ENCODE results near the gene ZBTB16.

Gene ZBTB16

GRCh38 chr11:114166362-114166761 is 106.9 kb downstream of the ZBTB16 start:
- no peak for TF ChIP-seq CTCF (conservative IDR thresholded peaks at IDR 0.05; ENCODE audit: low read depth, low read length)
- no peak overlapping the region for H3K4me3 ChIP-seq (ENCODE audit: low read depth, low read length)

GRCh38 chr11:114166897-114167323 is 107.4 kb downstream of the ZBTB16 start:
- no peak for TF ChIP-seq CTCF (conservative IDR thresholded peaks at IDR 0.05; ENCODE audit: low read depth, low read length)
- DNase-seq (ENCODE audit: low read depth) = peak; percentile 93
- no peak overlapping the region for H3K4me3 ChIP-seq (ENCODE audit: low read depth, low read length)

More at GRCh38 chr11:114166362-114166761, 106.9 kb downstream of the ZBTB16 start:
- no peak for DNase-seq (ENCODE audit: low read depth)

- no peak for TF ChIP-seq CTCF (conservative IDR thresholded peaks at IDR 0.05; ENCODE audit: low read depth, low read length)
- H3K4me3 ChIP-seq (ENCODE audit: low read depth, low read length) = no peak overlapping the region
Observed at GRCh38 chr11:114167355-114167754, 107.8 kb downstream of the ZBTB16 start.

GRCh38 chr11:114167771-114168448 is 108.4 kb downstream of the ZBTB16 start:
- no peak for DNase-seq (ENCODE audit: low read depth)
- H3K4me3 ChIP-seq (ENCODE audit: low read depth, low read length) = no peak overlapping the region
- TF ChIP-seq CTCF (conservative IDR thresholded peaks at IDR 0.05; ENCODE audit: low read depth, low read length) = no peak

More at GRCh38 chr11:114167355-114167754, 107.8 kb downstream of the ZBTB16 start:
- DNase-seq (ENCODE audit: low read depth) = no peak

GRCh38 chr11:114168691-114169090 is 109.2 kb downstream of the ZBTB16 start:
- DNase-seq (ENCODE audit: low read depth) = no peak
- TF ChIP-seq CTCF (conservative IDR thresholded peaks at IDR 0.05; ENCODE audit: low read depth, low read length) = no peak
- no peak overlapping the region for H3K4me3 ChIP-seq (ENCODE audit: low read depth, low read length)

GRCh38 chr11:114169321-114169749 is 109.8 kb downstream of the ZBTB16 start:
- no peak overlapping the region for H3K4me3 ChIP-seq (ENCODE audit: low read depth, low read length)
- no peak for TF ChIP-seq CTCF (conservative IDR thresholded peaks at IDR 0.05; ENCODE audit: low read depth, low read length)
- no peak for DNase-seq (ENCODE audit: low read depth)

- no peak for DNase-seq (ENCODE audit: low read depth)
- no peak for TF ChIP-seq CTCF (conservative IDR thresholded peaks at IDR 0.05; ENCODE audit: low read depth, low read length)
- H3K4me3 ChIP-seq (ENCODE audit: low read depth, low read length) = no peak overlapping the region
Observed at GRCh38 chr11:114169821-114170220, 110.3 kb downstream of the ZBTB16 start.
